A549 (cell line): Measurements from ENCODE around the gene CACNA1C.

Source experiments
- CTCF ChIP-seq: fragments of >200 bp; sonication (Bioruptor Twin); formaldehyde crosslinking; IDR thresholded peaks from 3 replicates; pipeline ENCODE4 v1.5.1; 2016
- JUN ChIP-seq, 2 experiments: fragments of >200 bp; sonication (Bioruptor Twin); formaldehyde crosslinking; IDR thresholded peaks; 2 replicates in 1 of 2; 3 replicates in 1 of 2; pipeline ENCODE4 v1.6.1; 2016 to 2017
- KDM5A ChIP-seq: fragments of 200-600 bp; sonication (generic); IDR thresholded peaks from 2 replicates; pipeline ENCODE4 v1.6.1; 2016; ENCODE audit warnings: antibody characterized with exemption, mild to moderate bottlenecking
- RAD21 ChIP-seq, 2 experiments: fragments of >200 bp in 1 of 2; sonication (Bioruptor Twin) in 1 of 2; formaldehyde crosslinking in 1 of 2; IDR thresholded peaks in 1 of 2; conservative IDR thresholded peaks in 1 of 2; 2 replicates in 1 of 2; 3 replicates in 1 of 2; pipeline ENCODE4 v1.6.1; 2012 to 2018; ENCODE audit warnings: inconsistent platforms in 1 of 2
- RCOR1 ChIP-seq: fragments of 150-350 bp; IDR thresholded peaks from 2 replicates; pipeline ENCODE4 v1.6.1; 2014; ENCODE audit warnings: antibody characterized with exemption, low read length, low read depth

GRCh38 chr12:2270846-2271245, 218.1 kb downstream of the CACNA1C start:
- TF ChIP-seq KDM5A (no peak), RAD21 (conservative IDR thresholded peaks at IDR 0.05 in 1 of 2, IDR thresholded peaks at IDR 0.05 in 1 of 2) (no peak), CTCF (no peak), RCOR1 (no peak), JUN (IDR thresholded peaks at IDR 0.05) (no peak)
